B cell (primary cell): Measurements from ENCODE around the gene ZNF655. TPM values are rescaled to one million over a fixed set of nuclear protein-coding genes. Genes with fewer than 3 reads are reported as not detected.
A peak's percentile ranks its signal among the peaks of the same experiment; 100 is the strongest.

ENCODE experiments used
- ATAC-seq: fragments of 200-7000 bp; cut with Tn5 transposase; one replicate; pipeline ENCODE4 v1.10.0; 2021; ENCODE audit warnings: low read depth, mild to moderate bottlenecking, moderate number of reproducible peaks, moderate library complexity
- CTCF ChIA-PET: fragments of 350-600 bp; sonication (Branson Sonifier 250); formaldehyde crosslinking; loops from one replicate; lab custom pipeline; 2021; ENCODE audit warnings: antibody characterized with exemption, inconsistent platforms; lab: Charles Lee
- POLR2A ChIA-PET: fragments of 350-600 bp; sonication (Branson Sonifier 250); formaldehyde crosslinking; loops from one replicate; lab custom pipeline; 2021; ENCODE audit warnings: antibody characterized with exemption; lab: Charles Lee
- DNase-seq: peaks from one replicate; pipeline ENCODE4 v3.0.0; 2013
- H2AFZ ChIP-seq: 2 replicates; pipeline ENCODE4 v1.6.1; 2012; ENCODE audit warnings: mild to moderate bottlenecking, low read depth, low read length; ENCODE audit not compliant: insufficient read depth, poor library complexity, severe bottlenecking
- H3K27ac ChIP-seq, 2 donors: 1 replicate in 1 of 2; 2 replicates in 1 of 2; pipeline ENCODE4 v1.5.1; 2012 to 2013; ENCODE audit warnings: low read length in 2 of 2, mild to moderate bottlenecking in 2 of 2, moderate library complexity in 1 of 2
- H3K27me3 ChIP-seq, 4 experiments: fragments of 200-600 bp in 1 of 4; sonication (generic) in 1 of 4; replicated peaks in 1 of 4; 1 replicate in 2 of 4; 2 replicates in 2 of 4; pipeline versions ENCODE4 v1.6.1 to v1.7.0; 2013 to 2016; ENCODE audit warnings: low read length in 3 of 4, mild to moderate bottlenecking in 2 of 4, mixed read lengths in 1 of 4, moderate library complexity in 1 of 4; ENCODE audit not compliant: insufficient read depth in 4 of 4, control insufficient read depth in 3 of 4; ENCODE audit errors: control extremely low read depth in 1 of 4
- H3K36me3 ChIP-seq, 2 experiments: replicated peaks in 1 of 2; 1 replicate in 1 of 2; 2 replicates in 1 of 2; pipeline versions ENCODE4 v1.6.1 to v1.7.1; 2013; ENCODE audit warnings: low read length in 1 of 2; ENCODE audit not compliant: insufficient read depth in 2 of 2, control insufficient read depth in 1 of 2; ENCODE audit errors: control extremely low read depth in 1 of 2, extremely low read depth in 1 of 2
- H3K4me1 ChIP-seq, 2 donors: fragments of 200-600 bp in 1 of 2; sonication (generic) in 1 of 2; 1 replicate in 1 of 2; 2 replicates in 1 of 2; pipeline versions ENCODE4 v1.5.1 to v1.6.1; 2013 to 2017; ENCODE audit warnings: low read length in 2 of 2; ENCODE audit not compliant: control insufficient read depth in 2 of 2, insufficient read depth in 2 of 2
- H3K4me2 ChIP-seq: replicated peaks from 2 replicates; pipeline ENCODE3; 2012; ENCODE audit warnings: mild to moderate bottlenecking, low read depth, low read length; ENCODE audit not compliant: poor library complexity, severe bottlenecking
- H3K4me3 ChIP-seq, 5 experiments: fragments of 200-600 bp in 1 of 5; sonication (generic) in 1 of 5; 1 replicate in 3 of 5; 2 replicates in 2 of 5; pipeline versions ENCODE4 v1.5.1 to v1.7.0; 2011 to 2016; ENCODE audit warnings: low read length in 4 of 5, mild to moderate bottlenecking in 4 of 5, low read depth in 2 of 5, control low read depth in 1 of 5, moderate library complexity in 1 of 5; ENCODE audit not compliant: insufficient read depth in 1 of 5; ENCODE audit errors: control extremely low read depth in 1 of 5, extremely low read depth in 1 of 5
- H3K79me2 ChIP-seq: fragments of 200-600 bp; sonication (generic); one replicate; pipeline ENCODE4 v1.6.0; 2016; ENCODE audit warnings: low read length; ENCODE audit not compliant: control insufficient read depth, insufficient read depth
- H3K9ac ChIP-seq: fragments of 200-600 bp; sonication (generic); 2 replicates; pipeline ENCODE4 v1.6.1; 2017; ENCODE audit warnings: mild to moderate bottlenecking, low read length, moderate library complexity
- H3K9me3 ChIP-seq, 3 donors: one replicate each; pipeline versions ENCODE4 v1.6.1 to v1.7.1; 2013; ENCODE audit warnings: low read length in 2 of 3; ENCODE audit not compliant: control insufficient read depth in 2 of 3, insufficient read depth in 1 of 3; ENCODE audit errors: control extremely low read depth in 1 of 3
- H4K20me1 ChIP-seq: 2 replicates; pipeline ENCODE4 v1.6.0; 2012; ENCODE audit warnings: mild to moderate bottlenecking, low read length; ENCODE audit not compliant: insufficient read depth, control insufficient read depth, poor library complexity, severe bottlenecking
- H3K27ac Mint-ChIP-seq: one replicate; pipeline ENCODE4 v1.8.0; 2021; ENCODE audit warnings: mixed read lengths
- H3K27me3 Mint-ChIP-seq: one replicate; pipeline ENCODE4 v1.8.0; 2021; ENCODE audit warnings: mixed read lengths
- H3K4me1 Mint-ChIP-seq: one replicate; pipeline ENCODE4 v1.8.0; 2021; ENCODE audit warnings: mixed read lengths
- H3K4me3 Mint-ChIP-seq: one replicate; pipeline ENCODE4 v1.8.0; 2021; ENCODE audit warnings: mixed read lengths
- H3K9me3 Mint-ChIP-seq: one replicate; pipeline ENCODE4 v1.8.0; 2022; ENCODE audit warnings: mixed read lengths; ENCODE audit not compliant: insufficient read depth
- CTCF ChIP-seq: fragments of 200-600 bp; IDR thresholded peaks from one replicate; pipeline ENCODE4 v1.8.0; 2022; ENCODE audit warnings: antibody characterized with exemption, mild to moderate bottlenecking
- EZH2 ChIP-seq: IDR thresholded peaks from 2 replicates; pipeline ENCODE4 v1.6.1; 2012; ENCODE audit warnings: borderline replicate concordance, low read depth, mild to moderate bottlenecking, moderate library complexity, low read length; ENCODE audit not compliant: insufficient read depth, poor library complexity, severe bottlenecking
- WGBS: methylation state at CpG from one replicate; pipeline ENCODE4 v1.1.5; 2013; ENCODE audit warnings: missing lambda C conversion rate; ENCODE audit not compliant: insufficient coverage; 5-methylcytosine and 5-hydroxymethylcytosine counted together
- intact Hi-C: fragments of 100-400 bp; cut with micrococcal nuclease; formaldehyde crosslinking; loops from one replicate; pipeline ENCODE4 v1.10.0; 2022
- polyA plus RNA-seq: library from polyadenylated mRNA; depleted of rRNA; stranded (reverse); fragments of >200 nt; gene quantifications from 2 replicates; pipeline ENCODE4 v1.2.3, GENCODE V29; 2012
- total RNA-seq, 2 donors: library from RNA; stranded (reverse); fragments of 120-200 nt in 1 of 2; gene quantifications; 1 replicate in 1 of 2; 2 replicates in 1 of 2; pipeline versions ENCODE4 v1.2.3 to v1.2.4, GENCODE V29; 2013 to 2022

Gene ZNF655
- total and polyA plus RNA-seq, 2 donors (not counting 1 experiment from before 2014, with no cell fraction given): 125 to 150 TPM

GRCh38 chr7:99557196-99557607, 1.2 kb upstream of the ZNF655 start:
- CTCF ChIA-PET: interaction anchor here (0.6 to 1.4 kb wide), 2 partner anchors 23 to 1255 kb away, joined by 3 read pairs; no protein-coding TSS in a partner anchor
- Histone ChIP-seq H3K9ac (peak overlapping the region; percentile 92), H3K36me3 (peaks cover 9 to 32% of the 10 kb centered on the region in 2 experiments), H2AFZ (no peak overlapping the region), H4K20me1 (peaks cover 25% of the 10 kb centered on the region), H3K4me2 (peak overlapping the region; percentile 96), H3K27ac (peak overlapping the region; percentile 91 to 98), H3K79me2 (peaks cover 87% of the 10 kb centered on the region), H3K4me3 (peak overlapping the region; percentile 77 to 97 (median 92)), H3K27me3 (no peaks in the 10 kb centered on the region), H3K4me1 (peaks cover 24 to 30% of the 10 kb centered on the region in 2 donors), H3K9me3 (no peaks in the 10 kb centered on the region)
- ATAC-seq: no peak
- Mint-ChIP-seq H3K4me1 (peaks cover 42% of the 10 kb centered on the region), H3K9me3 (no peaks in the 10 kb centered on the region), H3K27ac (peak overlapping the region; percentile 98), H3K4me3 (peak overlapping the region; percentile 98), H3K27me3 (no peaks in the 10 kb centered on the region)
- DNase-seq: no peak
- TF ChIP-seq EZH2: no peak
- no peak for TF ChIP-seq CTCF
- POLR2A ChIA-PET: interaction anchor here (2.8 kb wide), 1 partner anchor 53 kb away, joined by 33 read pairs; the partner anchor contains the start of gene ZKSCAN5
- 100% methylated on average over 1 of the region's 4 CpGs for WGBS
- intact Hi-C loops: loop anchor here (10.0 kb wide), 1 partner anchor 182 kb away; the partner anchor contains the start of gene ARPC1B

GRCh38 chr7:99557940-99558305, 519 bp upstream of the ZNF655 start:
- no peaks in the 10 kb centered on the region for H3K27me3 Mint-ChIP-seq
- peaks cover 43% of the 10 kb centered on the region for H3K4me1 Mint-ChIP-seq
- Histone ChIP-seq H3K9ac (peak overlapping the region; percentile 92), H3K79me2 (peaks cover 84% of the 10 kb centered on the region), H3K4me3 (peak overlapping the region; percentile 77 to 97 (median 92)), H3K4me2 (peak overlapping the region; percentile 96), H3K27ac (peak overlapping the region; percentile 91 to 98), H3K9me3 (no peaks in the 10 kb centered on the region), H3K4me1 (peaks cover 19 to 25% of the 10 kb centered on the region in 2 donors), H3K27me3 (no peaks in the 10 kb centered on the region), H3K36me3 (peaks cover 16 to 38% of the 10 kb centered on the region in 2 experiments), H4K20me1 (peaks cover 25% of the 10 kb centered on the region), H2AFZ (peak overlapping the region; percentile 97)
- peak overlapping the region; percentile 98 for H3K27ac Mint-ChIP-seq
- TF ChIP-seq CTCF (no peak), EZH2 (no peak)
- ChIA-PET CTCF (interaction anchor here (1.3 to 1.4 kb wide), 2 partner anchors 23 to 58 kb away, joined by 3 to 4 read pairs; partner anchors contain the start of gene ZNF394), POLR2A (interaction anchor here (0.6 to 2.8 kb wide), 13 partner anchors 9 to 871 kb away, joined by 3 to 33 read pairs (median 6); partner anchors contain the start of genes ARPC1A, BUD31, CPSF4 and PDAP1)
- H3K4me3 Mint-ChIP-seq: peak overlapping the region; percentile 98
- 1% methylated on average over 15 of the region's 17 CpGs for WGBS
- H3K9me3 Mint-ChIP-seq: no peaks in the 10 kb centered on the region
- DNase-seq (no peak), ATAC-seq (peak; percentile 65)
- intact Hi-C loops: loop anchor here (1.0 to 10.0 kb wide), 6 partner anchors 23 to 361 kb away; partner anchors contain the start of genes ARPC1B, TRIM4, ZNF789 and ZSCAN25
